ENCODE results near the gene RMND5A. TPM values are rescaled to one million over a fixed set of nuclear protein-coding genes. Genes with fewer than 3 reads are reported as not detected.
"Not testable (repeated sequence)": the region's sequence is repeated elsewhere in the genome, so short reads cannot be mapped to it uniquely, and the experiment has no call there.

The RMND5A gene
- 104 and 120 TPM in 2 replicates for total RNA-seq (2014; rRNA removed; shearing (Covaris generic))

- Histone ChIP-seq H3K4me3 (peak within 1 kb of the TSS; percentile 95), H3K27ac (peak within 1 kb of the TSS; percentile 68)
- not testable (repeated sequence) for H3K36me3 ChIP-seq; H3K9me3 ChIP-seq (replicated peaks); H3K4me1 ChIP-seq; H3K27me3 ChIP-seq
- DNase-seq: peak; percentile 86 to 96
Observed at GRCh38 chr2:86719637-86720539, at the start of gene RMND5A. RMND5A (plus strand) TSS chr2:86720291; CDS start chr2:86720668, 377 bp downstream.

GRCh38 chr2:86671337-86671981 is 48.6 kb upstream of the RMND5A start:
- H3K4me1 ChIP-seq: peaks cover 4% of the 10 kb centered on the region; the same call in 1 of the 2 replicates
- no peak for DNase-seq
- H3K27ac ChIP-seq: no peak overlapping the region
- peaks cover 6% of the 10 kb centered on the region; the same call in 1 of the 2 replicates for H3K9me3 ChIP-seq (replicated peaks)
- H3K36me3 ChIP-seq: no peaks in the 10 kb centered on the region
- H3K4me3 ChIP-seq: no peak overlapping the region
- H3K27me3 ChIP-seq: no peaks in the 10 kb centered on the region

- peaks cover 4% of the 10 kb centered on the region; the same call in 1 of the 2 replicates for H3K4me1 ChIP-seq
- H3K36me3 ChIP-seq: no peaks in the 10 kb centered on the region
- no peak for DNase-seq
- H3K4me3 ChIP-seq: no peak overlapping the region
- peaks cover 6% of the 10 kb centered on the region; the same call in 1 of the 2 replicates for H3K9me3 ChIP-seq (replicated peaks)
- no peak overlapping the region for H3K27ac ChIP-seq
- no peaks in the 10 kb centered on the region for H3K27me3 ChIP-seq
Observed at GRCh38 chr2:86672027-86672545, 48.0 kb upstream of the RMND5A start.

GRCh38 chr2:86673011-86673410 is 47.1 kb upstream of the RMND5A start:
- peaks cover 6% of the 10 kb centered on the region; the same call in 1 of the 2 replicates for H3K9me3 ChIP-seq (replicated peaks)
- no peak overlapping the region for H3K27ac ChIP-seq
- H3K4me1 ChIP-seq: peaks cover 4% of the 10 kb centered on the region; the same call in 1 of the 2 replicates
- DNase-seq: no peak
- no peaks in the 10 kb centered on the region for H3K36me3 ChIP-seq
- no peak overlapping the region for H3K4me3 ChIP-seq
- no peaks in the 10 kb centered on the region for H3K27me3 ChIP-seq

GRCh38 chr2:86673986-86674670 is 46.0 kb upstream of the RMND5A start:
- no peak for DNase-seq
- Histone ChIP-seq H3K27ac (no peak overlapping the region), H3K9me3 (replicated peaks) (peaks cover 2% of the 10 kb centered on the region; the same call in 1 of the 2 replicates), H3K36me3 (no peaks in the 10 kb centered on the region), H3K4me3 (no peak overlapping the region), H3K4me1 (peaks cover 4% of the 10 kb centered on the region; the same call in 1 of the 2 replicates), H3K27me3 (no peaks in the 10 kb centered on the region)

- Histone ChIP-seq H3K4me3 (no peak overlapping the region), H3K27me3 (no peaks in the 10 kb centered on the region), H3K27ac (no peak overlapping the region), H3K36me3 (no peaks in the 10 kb centered on the region), H3K9me3 (replicated peaks) (no peaks in the 10 kb centered on the region), H3K4me1 (peaks cover 4% of the 10 kb centered on the region; the same call in 1 of the 2 replicates)
- DNase-seq: no peak
Observed at GRCh38 chr2:86675104-86675503, 45.0 kb upstream of the RMND5A start.

- no peak for DNase-seq
- Histone ChIP-seq H3K9me3 (replicated peaks) (no peaks in the 10 kb centered on the region), H3K36me3 (no peaks in the 10 kb centered on the region), H3K27ac (no peak overlapping the region), H3K4me1 (peaks cover 4% of the 10 kb centered on the region; the same call in 1 of the 2 replicates), H3K27me3 (no peaks in the 10 kb centered on the region), H3K4me3 (no peak overlapping the region)
Observed at GRCh38 chr2:86675511-86676015, 44.5 kb upstream of the RMND5A start.

GRCh38 chr2:86677816-86678215 is 42.3 kb upstream of the RMND5A start:
- Histone ChIP-seq H3K27me3 (no peaks in the 10 kb centered on the region), H3K4me1 (no peaks in the 10 kb centered on the region), H3K27ac (no peak overlapping the region), H3K36me3 (no peaks in the 10 kb centered on the region), H3K4me3 (no peak overlapping the region), H3K9me3 (replicated peaks) (no peaks in the 10 kb centered on the region)
- no peak for DNase-seq

GRCh38 chr2:86679036-86679435 is 41.1 kb upstream of the RMND5A start:
- no peaks in the 10 kb centered on the region for H3K9me3 ChIP-seq (replicated peaks)
- H3K27ac ChIP-seq: no peak overlapping the region
- no peak for DNase-seq
- H3K4me3 ChIP-seq: no peak overlapping the region
- no peaks in the 10 kb centered on the region for H3K4me1 ChIP-seq
- H3K27me3 ChIP-seq: no peaks in the 10 kb centered on the region
- no peaks in the 10 kb centered on the region for H3K36me3 ChIP-seq

- Histone ChIP-seq H3K4me3 (no peak overlapping the region), H3K4me1 (no peaks in the 10 kb centered on the region), H3K9me3 (replicated peaks) (no peaks in the 10 kb centered on the region), H3K27ac (no peak overlapping the region), H3K36me3 (no peaks in the 10 kb centered on the region), H3K27me3 (no peaks in the 10 kb centered on the region)
- DNase-seq: no peak
Observed at GRCh38 chr2:86685351-86685750, 34.7 kb upstream of the RMND5A start.

- DNase-seq: no peak
- Histone ChIP-seq H3K36me3 (0 out of 2 replicates have a peak, but pooled peaks cover 2% of the 10 kb centered on the region), H3K27me3 (no peaks in the 10 kb centered on the region), H3K4me3 (no peak overlapping the region), H3K9me3 (replicated peaks) (no peaks in the 10 kb centered on the region), H3K4me1 (no peaks in the 10 kb centered on the region), H3K27ac (no peak overlapping the region)
Observed at GRCh38 chr2:86686460-86686859, 33.6 kb upstream of the RMND5A start.

- Histone ChIP-seq H3K27me3 (no peaks in the 10 kb centered on the region), H3K4me1 (no peaks in the 10 kb centered on the region)
- no peak for DNase-seq
Observed at GRCh38 chr2:86686905-86687304, 33.2 kb upstream of the RMND5A start.

GRCh38 chr2:86695053-86695691 is 24.9 kb upstream of the RMND5A start:
- no peak overlapping the region for H3K27ac ChIP-seq
- H3K4me3 ChIP-seq: no peak overlapping the region
- H3K4me1 ChIP-seq: no peaks in the 10 kb centered on the region
- no peaks in the 10 kb centered on the region for H3K27me3 ChIP-seq
- H3K36me3 ChIP-seq: 0 out of 2 replicates have a peak, but pooled peaks cover 3% of the 10 kb centered on the region
- DNase-seq: peak; percentile 13 to 24
- H3K9me3 ChIP-seq (replicated peaks): peaks cover 7% of the 10 kb centered on the region

More at GRCh38 chr2:86686905-86687304, 33.2 kb upstream of the RMND5A start:
- Histone ChIP-seq H3K27ac (no peak overlapping the region), H3K9me3 (replicated peaks) (no peaks in the 10 kb centered on the region), H3K36me3 (0 out of 2 replicates have a peak, but pooled peaks cover 3% of the 10 kb centered on the region), H3K4me3 (no peak overlapping the region)
